ENCODE measurements around the gene GFRA1. TPM values are rescaled to one million over a fixed set of nuclear protein-coding genes. Genes with fewer than 3 reads are reported as not detected.

GFRA1 gene
- total and polyA plus RNA-seq, 2 donors (not counting 3 experiments of a cell fraction or from before 2014, with no cell fraction given) = 0.22 to 0.88 TPM

DNA sequence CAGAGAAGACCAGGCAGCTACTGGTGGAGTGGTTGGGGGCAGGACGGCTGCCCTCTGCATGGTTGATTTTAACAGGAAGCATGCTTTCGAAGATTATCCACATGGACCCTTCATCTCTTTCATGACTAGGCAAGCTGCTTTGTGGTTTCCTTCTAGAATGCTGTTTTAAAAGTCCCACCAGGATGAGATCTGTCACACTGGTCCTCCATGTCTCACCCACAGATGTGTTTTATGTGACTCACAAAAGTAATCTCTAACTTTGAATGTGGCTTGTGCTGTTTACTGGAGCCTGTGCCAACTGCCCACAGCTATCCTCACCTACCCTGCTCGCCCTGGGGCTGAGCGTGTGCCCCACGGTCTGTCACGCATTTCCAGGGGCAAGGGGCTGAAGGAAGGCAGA lies 188.8 kb downstream of the GFRA1 start:
- intact Hi-C loops (cut with micrococcal nuclease) = no loop called here
- Histone ChIP-seq H3K9ac (replicated peaks; ENCODE audit: extremely low read depth, insufficient read depth, low read length) (no peak overlapping the region), H3K9me1 (replicated peaks; ENCODE audit: control insufficient read depth, extremely low read depth, insufficient read depth, low read length) (no peaks in the 10 kb centered on the region), H3K79me2 (ENCODE audit: control insufficient read depth, insufficient read depth, low read length) (no peaks in the 10 kb centered on the region), H3K36me3 (ENCODE audit: control insufficient read depth in 2 of 2, extremely low read depth in 1 of 2, insufficient read depth in 2 of 2, low read length in 2 of 2) (no peaks in the 10 kb centered on the region), H3K4me3 (replicated peaks in 1 of 3; ENCODE audit: insufficient read depth in 1 of 3, low read depth in 1 of 3, low read length in 3 of 3) (no peak overlapping the region), H4K20me1 (replicated peaks; ENCODE audit: control insufficient read depth, extremely low read depth, insufficient read depth, low read length) (no peaks in the 10 kb centered on the region), H3K27me3 (ENCODE audit: control insufficient read depth in 2 of 2, insufficient read depth in 2 of 2, low read length in 2 of 2) (no peaks in the 10 kb centered on the region), H2AFZ (ENCODE audit: low read depth, low read length) (no peak overlapping the region), H3K27ac (ENCODE audit: insufficient read depth, low read depth, low read length) (no peak overlapping the region), H3K4me1 (ENCODE audit: control insufficient read depth, extremely low read depth, insufficient read depth, low read length) (no peaks in the 10 kb centered on the region), H3K9me3 (replicated peaks; ENCODE audit: control insufficient read depth, insufficient read depth, low read length) (no peaks in the 10 kb centered on the region), H3K4me2 (ENCODE audit: insufficient read depth, low read length) (no peak overlapping the region)
- no peak for DNase-seq (ENCODE audit: low read depth, low spot score)
- FAIRE-seq = no peak
- ChIA-PET CTCF (no interaction called here), POLR2A (no interaction called here)
- no TSS peak for BruUV-seq (replicated peaks)
- TF ChIP-seq, protein P1, sequence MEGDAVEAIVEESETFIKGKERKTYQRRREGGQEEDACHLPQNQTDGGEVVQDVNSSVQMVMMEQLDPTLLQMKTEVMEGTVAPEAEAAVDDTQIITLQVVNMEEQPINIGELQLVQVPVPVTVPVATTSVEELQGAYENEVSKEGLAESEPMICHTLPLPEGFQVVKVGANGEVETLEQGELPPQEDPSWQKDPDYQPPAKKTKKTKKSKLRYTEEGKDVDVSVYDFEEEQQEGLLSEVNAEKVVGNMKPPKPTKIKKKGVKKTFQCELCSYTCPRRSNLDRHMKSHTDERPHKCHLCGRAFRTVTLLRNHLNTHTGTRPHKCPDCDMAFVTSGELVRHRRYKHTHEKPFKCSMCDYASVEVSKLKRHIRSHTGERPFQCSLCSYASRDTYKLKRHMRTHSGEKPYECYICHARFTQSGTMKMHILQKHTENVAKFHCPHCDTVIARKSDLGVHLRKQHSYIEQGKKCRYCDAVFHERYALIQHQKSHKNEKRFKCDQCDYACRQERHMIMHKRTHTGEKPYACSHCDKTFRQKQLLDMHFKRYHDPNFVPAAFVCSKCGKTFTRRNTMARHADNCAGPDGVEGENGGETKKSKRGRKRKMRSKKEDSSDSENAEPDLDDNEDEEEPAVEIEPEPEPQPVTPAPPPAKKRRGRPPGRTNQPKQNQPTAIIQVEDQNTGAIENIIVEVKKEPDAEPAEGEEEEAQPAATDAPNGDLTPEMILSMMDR (IDR thresholded peaks at IDR 0.05; ENCODE audit: extremely low read depth in 1 of 2, insufficient read depth in 1 of 2, low read depth in 1 of 2, low read length in 2 of 2) = no peak
- TF ChIP-seq GATA2 (IDR thresholded peaks at IDR 0.05; ENCODE audit: insufficient read depth, insufficient read length, low read depth, low read length) = no peak
- dilution Hi-C loops (cut with MboI; ENCODE audit: extremely low pct_ligation_motif_present, low sequenced_read_pairs) = no loop called here

DNA sequence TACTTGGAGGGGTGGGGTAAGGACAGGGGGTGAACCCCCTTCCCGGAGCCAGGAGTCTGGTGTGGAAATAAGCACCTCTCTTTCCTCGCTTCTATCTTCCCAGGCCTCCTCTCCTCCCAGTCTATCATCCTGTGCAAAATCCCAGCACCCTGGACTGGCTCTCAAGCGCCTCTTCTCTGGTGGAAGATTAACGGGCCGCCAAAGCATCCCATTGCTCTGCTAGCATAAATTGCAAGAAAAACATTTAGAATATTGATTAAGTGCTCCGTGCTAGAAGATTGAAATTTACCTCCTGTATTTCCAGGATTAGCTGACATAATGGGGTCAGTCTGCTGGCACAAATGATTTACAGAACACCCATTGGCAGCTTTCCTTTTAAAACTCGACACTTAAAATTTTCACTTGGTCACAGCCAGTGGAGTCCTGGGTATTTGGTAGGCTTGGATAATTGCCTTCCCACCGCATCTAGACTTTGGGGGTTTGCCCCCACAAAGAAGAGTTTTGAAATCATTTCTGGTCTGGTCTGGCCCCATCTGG lies 189.7 kb downstream of the GFRA1 start:
- Histone ChIP-seq H3K9me1 (replicated peaks; ENCODE audit: control insufficient read depth, extremely low read depth, insufficient read depth, low read length) (no peaks in the 10 kb centered on the region), H3K27ac (ENCODE audit: insufficient read depth, low read depth, low read length) (no peak overlapping the region), H3K27me3 (ENCODE audit: control insufficient read depth in 2 of 2, insufficient read depth in 2 of 2, low read length in 2 of 2) (no peaks in the 10 kb centered on the region), H3K36me3 (ENCODE audit: control insufficient read depth in 2 of 2, extremely low read depth in 1 of 2, insufficient read depth in 2 of 2, low read length in 2 of 2) (no peaks in the 10 kb centered on the region), H3K9me3 (replicated peaks; ENCODE audit: control insufficient read depth, insufficient read depth, low read length) (no peaks in the 10 kb centered on the region), H2AFZ (ENCODE audit: low read depth, low read length) (no peak overlapping the region), H3K4me2 (ENCODE audit: insufficient read depth, low read length) (no peak overlapping the region), H3K79me2 (ENCODE audit: control insufficient read depth, insufficient read depth, low read length) (no peaks in the 10 kb centered on the region), H3K4me3 (replicated peaks in 1 of 3; ENCODE audit: insufficient read depth in 1 of 3, low read depth in 1 of 3, low read length in 3 of 3) (no peak overlapping the region), H4K20me1 (replicated peaks; ENCODE audit: control insufficient read depth, extremely low read depth, insufficient read depth, low read length) (no peaks in the 10 kb centered on the region), H3K9ac (replicated peaks; ENCODE audit: extremely low read depth, insufficient read depth, low read length) (no peak overlapping the region), H3K4me1 (ENCODE audit: control insufficient read depth, extremely low read depth, insufficient read depth, low read length) (no peaks in the 10 kb centered on the region)
- no peak for DNase-seq (ENCODE audit: low read depth, low spot score)
- no peak for FAIRE-seq
- intact Hi-C loops (cut with micrococcal nuclease) (no loop called here), dilution Hi-C loops (cut with MboI; ENCODE audit: extremely low pct_ligation_motif_present, low sequenced_read_pairs) (no loop called here)
- ChIA-PET POLR2A (no interaction called here), CTCF (no interaction called here)
- BruUV-seq (replicated peaks) = no TSS peak
- TF ChIP-seq MYC (IDR thresholded peaks at IDR 0.05; ENCODE audit: low read depth, low read length) (no peak), JUN (IDR thresholded peaks at IDR 0.05; ENCODE audit: borderline replicate concordance, insufficient read depth, insufficient read length, low read depth) (no peak), FOS (IDR thresholded peaks at IDR 0.05; ENCODE audit: borderline replicate concordance, insufficient read depth, low read length) (no peak), GATA2 (IDR thresholded peaks at IDR 0.05; ENCODE audit: insufficient read depth, insufficient read length, low read depth, low read length) (no peak), EZH2 (IDR thresholded peaks at IDR 0.05; ENCODE audit: borderline replicate concordance, low read depth, low read length, severe bottlenecking) (no peak), POLR2A (IDR thresholded peaks at IDR 0.05; ENCODE audit: low read depth, low read length) (no peak), POLR2AphosphoS5 (IDR thresholded peaks at IDR 0.05; ENCODE audit: insufficient read depth, low read depth, low read length) (no peak)
- TF ChIP-seq, protein P2, sequence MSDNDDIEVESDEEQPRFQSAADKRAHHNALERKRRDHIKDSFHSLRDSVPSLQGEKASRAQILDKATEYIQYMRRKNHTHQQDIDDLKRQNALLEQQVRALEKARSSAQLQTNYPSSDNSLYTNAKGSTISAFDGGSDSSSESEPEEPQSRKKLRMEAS (IDR thresholded peaks at IDR 0.05; ENCODE audit: insufficient read depth, insufficient read length) = no peak
- TF ChIP-seq, protein P1 (IDR thresholded peaks at IDR 0.05; ENCODE audit: extremely low read depth in 1 of 2, insufficient read depth in 1 of 2, low read depth in 1 of 2, low read length in 2 of 2) = no peak
